ENCODE measurements around the gene OSBPL3.
"Not testable (repeated sequence)": the region's sequence is repeated elsewhere in the genome, so short reads cannot be mapped to it uniquely, and the experiment has no call there.

The OSBPL3 gene, protein sequence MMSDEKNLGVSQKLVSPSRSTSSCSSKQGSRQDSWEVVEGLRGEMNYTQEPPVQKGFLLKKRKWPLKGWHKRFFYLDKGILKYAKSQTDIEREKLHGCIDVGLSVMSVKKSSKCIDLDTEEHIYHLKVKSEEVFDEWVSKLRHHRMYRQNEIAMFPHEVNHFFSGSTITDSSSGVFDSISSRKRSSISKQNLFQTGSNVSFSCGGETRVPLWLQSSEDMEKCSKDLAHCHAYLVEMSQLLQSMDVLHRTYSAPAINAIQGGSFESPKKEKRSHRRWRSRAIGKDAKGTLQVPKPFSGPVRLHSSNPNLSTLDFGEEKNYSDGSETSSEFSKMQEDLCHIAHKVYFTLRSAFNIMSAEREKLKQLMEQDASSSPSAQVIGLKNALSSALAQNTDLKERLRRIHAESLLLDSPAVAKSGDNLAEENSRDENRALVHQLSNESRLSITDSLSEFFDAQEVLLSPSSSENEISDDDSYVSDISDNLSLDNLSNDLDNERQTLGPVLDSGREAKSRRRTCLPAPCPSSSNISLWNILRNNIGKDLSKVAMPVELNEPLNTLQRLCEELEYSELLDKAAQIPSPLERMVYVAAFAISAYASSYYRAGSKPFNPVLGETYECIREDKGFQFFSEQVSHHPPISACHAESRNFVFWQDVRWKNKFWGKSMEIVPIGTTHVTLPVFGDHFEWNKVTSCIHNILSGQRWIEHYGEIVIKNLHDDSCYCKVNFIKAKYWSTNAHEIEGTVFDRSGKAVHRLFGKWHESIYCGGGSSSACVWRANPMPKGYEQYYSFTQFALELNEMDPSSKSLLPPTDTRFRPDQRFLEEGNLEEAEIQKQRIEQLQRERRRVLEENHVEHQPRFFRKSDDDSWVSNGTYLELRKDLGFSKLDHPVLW

DNA sequence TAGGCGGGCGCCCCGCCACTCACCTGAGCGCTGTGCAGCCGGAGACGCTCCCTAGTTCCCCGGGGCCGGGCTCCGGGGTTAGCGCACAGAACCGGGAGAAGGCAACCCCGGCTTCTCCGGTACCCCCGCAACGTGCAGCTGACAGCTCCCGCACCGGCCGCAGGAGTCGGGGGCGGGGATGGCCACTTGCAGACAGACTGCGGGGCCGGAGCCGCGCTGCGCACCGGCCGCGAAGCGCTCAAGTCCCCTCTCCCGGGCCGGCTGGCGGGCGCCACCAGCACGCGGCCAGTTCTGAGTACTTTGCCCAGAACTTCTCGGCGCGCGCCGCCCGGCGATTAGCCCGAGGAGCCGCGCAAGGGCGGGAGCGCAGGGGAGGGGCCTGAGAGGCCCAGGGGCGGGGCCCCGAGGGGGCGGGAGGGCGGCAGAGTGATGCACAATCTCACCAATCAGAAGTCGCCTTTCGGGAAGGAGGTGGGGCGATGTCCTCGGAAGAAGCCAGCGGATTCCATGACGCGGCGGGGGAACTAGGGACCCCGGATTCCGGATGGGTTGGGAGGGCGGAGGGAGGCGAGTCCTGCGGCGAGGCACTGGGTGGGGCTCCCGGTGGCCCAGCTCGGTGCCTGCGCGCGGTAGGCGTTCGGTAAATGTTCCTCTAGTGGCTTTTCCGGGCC lies at the start of gene OSBPL3:
Gene OSBPL3, minus strand, starts transcription at position 316 of the 671 bp plus-strand sequence. CDS start 87,706 bp downstream, outside the sequence.
- DNase-seq, result peak; percentile 55

GRCh38 chr7:25029075-25029474 lies 49.1 kb upstream of the OSBPL3 start:
- DNase-seq, result no peak

DNA sequence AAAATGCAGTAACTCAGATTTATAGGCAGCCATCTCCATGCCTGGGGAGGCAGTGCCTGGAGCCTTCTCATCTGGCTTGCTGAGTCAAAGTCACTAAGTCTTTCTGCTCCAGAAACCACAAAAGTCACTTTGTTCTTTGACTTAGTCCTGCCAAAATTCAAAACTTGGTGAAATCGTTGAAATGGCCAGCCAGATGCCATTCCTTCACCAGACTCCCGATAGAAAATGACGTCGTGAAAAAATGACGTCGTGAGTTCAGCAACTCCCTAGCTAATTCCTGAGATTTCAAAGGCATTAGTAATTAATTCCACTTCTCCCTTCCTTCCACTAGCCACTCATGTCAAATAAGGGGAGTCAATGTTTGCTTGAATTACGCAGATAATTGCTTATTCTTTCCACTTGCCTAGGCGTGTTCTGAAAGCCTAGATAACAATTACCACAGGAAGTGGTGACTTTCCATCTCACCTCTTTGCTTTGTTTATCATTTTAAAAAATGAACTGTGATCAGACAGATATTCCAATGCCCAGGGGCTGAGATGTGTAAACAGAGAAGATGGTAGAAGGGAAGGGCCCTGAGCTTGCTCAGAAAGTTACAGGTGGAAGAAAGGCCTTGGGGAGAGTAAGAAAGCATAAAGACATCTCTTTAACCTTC lies 48.5 kb upstream of the OSBPL3 start:
- no peak for DNase-seq

- DNase-seq, result no peak
These were observed 46.2 kb upstream of the OSBPL3 start for GRCh38 chr7:25026156-25026555.

GRCh38 chr7:25025218-25025671 lies 45.3 kb upstream of the OSBPL3 start:
- no peak for DNase-seq

GRCh38 chr7:25024066-25024465 lies 44.1 kb upstream of the OSBPL3 start:
- no peak for DNase-seq

GRCh38 chr7:25017671-25018070 lies 37.7 kb upstream of the OSBPL3 start:
- DNase-seq, result not testable (repeated sequence)

- no peak for DNase-seq
These were observed 34.8 kb upstream of the OSBPL3 start for GRCh38 chr7:25014756-25015155.

DNA sequence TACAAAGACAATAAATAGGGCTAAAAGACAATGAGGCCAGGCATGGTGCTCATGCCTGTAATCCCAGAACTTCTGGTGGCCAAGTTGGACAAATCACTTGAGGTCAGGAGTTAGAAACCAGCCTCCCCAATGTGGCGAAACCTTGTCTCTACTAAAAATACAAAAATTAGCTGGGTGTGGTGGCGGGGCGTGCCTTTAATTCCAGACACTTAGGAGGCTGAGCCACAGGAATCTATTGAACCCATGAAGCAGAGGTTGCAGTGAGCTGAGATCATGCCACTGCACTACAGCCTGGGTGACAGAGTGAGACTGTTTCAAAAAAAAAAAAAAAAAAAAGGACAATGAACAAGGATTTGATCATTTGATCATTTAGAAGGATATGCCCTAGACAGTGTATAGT lies 32.7 kb upstream of the OSBPL3 start:
- DNase-seq, result not testable (repeated sequence)

GRCh38 chr7:25012254-25012653 lies 32.3 kb upstream of the OSBPL3 start:
- no peak for DNase-seq

DNA sequence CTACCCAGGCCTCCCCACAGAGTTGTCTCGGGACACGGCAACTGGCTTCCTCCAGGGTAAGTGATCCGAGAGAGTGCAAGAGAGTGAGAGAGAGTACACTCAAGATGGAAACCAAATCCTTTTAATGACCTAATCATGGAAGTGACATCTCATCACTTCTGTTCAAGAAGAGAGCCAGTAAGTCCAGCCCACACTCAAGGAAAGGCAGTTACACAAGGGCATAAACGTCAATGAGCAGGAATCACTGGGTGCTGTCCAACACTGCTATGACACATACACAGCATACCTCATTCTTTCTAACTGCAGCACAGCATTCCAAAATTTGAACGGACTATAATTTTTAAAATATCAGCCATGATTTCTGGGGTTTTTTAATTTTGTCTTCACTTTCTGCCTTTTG lies 29.3 kb upstream of the OSBPL3 start:
- DNase-seq, result no peak

DNA sequence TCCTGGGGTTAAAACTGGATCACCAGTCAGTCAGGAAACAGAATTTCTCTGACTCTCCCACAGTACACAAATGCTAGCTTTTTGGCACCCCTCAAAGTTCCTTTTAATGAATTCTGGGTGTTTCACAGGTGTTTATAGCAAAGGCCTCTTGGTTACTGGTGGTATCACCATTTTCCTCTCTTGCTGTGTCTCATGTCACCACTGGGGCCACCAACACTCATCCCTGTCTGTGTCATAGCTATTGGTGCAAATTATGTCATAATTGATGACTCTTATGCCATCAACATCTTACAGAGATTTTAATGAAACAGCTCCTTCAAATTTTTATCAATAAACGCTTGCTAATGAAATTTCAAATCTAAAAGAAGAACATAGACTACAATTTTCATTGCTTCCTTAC lies 27.7 kb upstream of the OSBPL3 start:
- DNase-seq, result no peak

- DNase-seq, result no peak
These were observed 26.3 kb upstream of the OSBPL3 start for GRCh38 chr7:25006276-25006675.

- DNase-seq, result no peak
These were observed 25.7 kb upstream of the OSBPL3 start for GRCh38 chr7:25005658-25006057.

DNA sequence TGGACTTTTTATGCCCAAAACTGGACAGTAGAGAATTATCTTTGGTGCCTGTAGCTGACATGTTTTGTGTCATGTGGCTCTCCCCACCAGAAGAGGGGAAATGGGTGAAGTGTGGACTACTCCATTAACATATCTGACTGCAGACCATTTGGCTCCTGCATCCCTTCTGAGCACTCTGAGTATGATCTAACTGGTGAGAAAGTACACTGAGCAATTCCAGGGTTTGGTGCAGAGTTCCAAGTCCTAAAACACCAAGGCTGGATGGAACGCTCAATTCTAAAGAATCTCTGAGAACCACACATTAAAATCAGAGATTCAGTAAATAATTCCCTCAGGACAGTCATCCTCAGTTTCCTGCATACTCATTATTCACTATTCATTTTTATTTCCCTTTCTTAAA lies 22.8 kb upstream of the OSBPL3 start:
- DNase-seq, result no peak

- DNase-seq, result no peak
These were observed 15.5 kb upstream of the OSBPL3 start for GRCh38 chr7:24995466-24995865.

DNA sequence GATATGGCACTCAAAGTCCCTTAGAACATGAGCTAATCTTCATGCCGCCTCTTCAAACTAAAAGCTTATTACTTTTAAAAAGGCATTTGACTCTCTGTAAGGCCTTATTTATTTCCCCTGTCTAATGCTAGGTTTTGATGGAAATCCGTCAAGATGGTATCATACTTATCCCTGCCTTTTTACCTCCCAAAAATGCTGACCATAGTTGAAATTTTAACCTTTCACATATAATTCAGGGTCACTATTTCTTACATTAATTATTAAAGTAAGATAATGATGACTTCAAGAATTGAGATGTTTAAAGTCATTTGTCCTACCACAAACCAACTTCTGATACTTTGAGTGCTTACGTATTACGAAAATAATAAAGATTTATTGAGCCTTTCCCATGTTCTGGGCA lies 12.3 kb upstream of the OSBPL3 start:
- DNase-seq, result no peak

DNA sequence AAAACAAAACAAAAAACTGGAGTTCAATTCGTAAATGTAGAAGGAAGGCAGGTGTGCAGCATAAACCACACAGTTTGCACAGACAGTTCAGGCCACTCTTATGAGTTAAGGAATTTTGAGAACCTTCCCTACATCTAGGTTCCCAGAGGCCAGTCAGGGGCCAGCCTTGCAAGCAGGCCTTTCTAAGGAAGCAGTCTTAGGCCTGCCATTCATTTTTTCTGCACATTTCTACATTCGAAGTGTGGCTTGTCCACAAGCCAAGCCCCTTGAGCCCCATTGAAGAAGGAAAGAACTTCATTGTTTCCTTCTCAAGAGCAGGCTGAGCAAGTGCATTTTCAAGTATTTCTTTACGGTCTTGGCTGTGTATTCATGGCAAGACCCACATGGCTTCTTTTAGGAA lies 11.4 kb upstream of the OSBPL3 start:
- no peak for DNase-seq

DNA sequence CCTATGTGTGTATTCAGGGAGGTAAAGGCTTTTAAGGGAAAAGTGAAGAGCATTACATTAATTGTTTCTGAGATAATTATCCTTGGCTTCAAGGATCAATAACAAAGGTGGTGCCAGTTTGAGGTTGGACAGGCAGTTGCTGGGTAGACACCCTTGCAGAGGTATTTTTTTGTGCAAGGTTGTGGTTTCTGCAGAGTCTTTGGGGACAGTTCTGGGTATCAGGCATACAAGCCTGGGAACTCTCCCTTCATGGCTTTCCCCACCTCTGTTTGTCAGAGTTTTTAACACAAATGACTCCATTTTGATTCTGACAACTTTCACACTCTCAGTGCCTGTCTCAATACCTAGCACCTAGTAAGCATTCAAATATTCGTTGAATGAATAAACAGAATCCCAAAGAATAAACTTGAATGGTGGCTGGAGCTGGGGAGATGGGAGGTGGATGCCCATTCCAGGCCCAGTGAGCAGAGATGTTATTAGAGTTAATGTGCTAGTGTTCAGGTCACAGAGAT lies 7.4 kb upstream of the OSBPL3 start:
- no peak for DNase-seq

DNA sequence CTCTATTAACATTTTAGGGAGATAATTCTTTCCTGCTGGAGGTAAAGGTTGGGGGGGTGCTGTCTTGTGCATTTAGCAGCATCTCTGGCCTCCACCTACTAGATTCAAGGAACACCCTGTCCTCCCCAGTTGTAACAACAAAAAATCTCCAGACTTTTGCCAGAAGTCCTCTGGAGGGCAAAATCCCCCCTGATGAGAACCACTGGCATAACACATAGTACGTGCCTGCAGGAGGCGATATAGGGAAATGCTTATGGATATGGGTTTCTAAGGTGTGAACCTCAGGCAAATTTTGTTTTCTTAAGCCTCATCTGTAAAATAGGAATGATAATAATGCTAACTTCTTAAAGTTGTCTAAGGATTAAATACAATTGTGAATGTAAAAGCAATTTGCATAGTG lies 2.9 kb upstream of the OSBPL3 start:
- DNase-seq, result no peak

DNA sequence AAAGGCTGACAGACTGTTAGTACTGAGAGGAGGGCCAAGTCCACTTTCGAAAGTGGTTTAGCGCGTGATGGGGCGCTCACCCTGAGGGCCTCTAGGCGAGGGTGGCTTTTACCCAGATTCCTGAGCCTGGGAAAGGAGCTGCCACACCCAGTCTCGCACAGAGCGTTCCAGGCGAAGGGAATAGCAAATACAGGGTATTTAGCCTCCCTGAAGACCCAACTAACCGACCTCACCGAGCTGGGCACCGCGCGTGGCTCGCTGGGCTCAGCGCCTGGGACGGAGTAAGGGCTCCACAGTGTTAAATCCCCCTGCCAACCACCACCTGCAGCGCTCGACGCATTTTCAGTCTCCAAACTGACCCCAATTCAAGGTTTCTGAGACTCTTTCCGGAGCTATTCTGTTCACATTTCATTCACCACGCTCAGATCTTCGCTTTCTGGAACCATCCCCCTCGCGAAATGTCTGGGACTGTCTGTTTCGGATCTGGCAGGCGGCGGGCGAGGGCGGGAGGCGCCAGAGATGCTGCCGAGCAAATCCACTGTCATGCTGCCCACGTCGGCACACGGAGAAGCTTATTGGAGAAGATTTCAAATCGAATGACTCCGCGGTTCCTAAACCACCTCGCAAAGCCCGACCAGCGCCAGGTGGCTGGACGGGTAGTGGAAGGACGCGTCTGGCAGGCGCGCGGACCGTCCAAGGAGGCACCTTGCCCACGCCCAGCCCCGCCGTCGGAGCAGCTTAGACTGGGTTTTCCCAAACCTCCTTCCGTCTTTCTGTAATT lies 1.4 kb upstream of the OSBPL3 start:
- DNase-seq, result no peak
